Activated naive CD8-positive, alpha-beta T cell treated with anti-CD3 and anti-CD28 coated beads, Interleukin-2, amount 50 U/mL, for 24 hours (primary cell): Measurements from ENCODE around the gene NPIPA8.
A peak's percentile ranks its signal among the peaks of the same experiment; 100 is the strongest.
"Not testable (repeated sequence)": the region's sequence is repeated elsewhere in the genome, so short reads cannot be mapped to it uniquely, and the experiment has no call there.

Experiments used
- ATAC-seq: fragments of 150-1000 bp; cut with Tn5 transposase; one replicate; pipeline ENCODE4 v1.10.0; 2021
- DNase-seq: peaks from one replicate; pipeline ENCODE4 v3.0.0; 2021
- H3K27ac Mint-ChIP-seq: one replicate; pipeline ENCODE4 v1.8.0; 2021; ENCODE audit warnings: mild to moderate bottlenecking, mixed read lengths
- H3K27me3 Mint-ChIP-seq: one replicate; pipeline ENCODE4 v1.8.0; 2021; ENCODE audit warnings: mixed read lengths
- H3K36me3 Mint-ChIP-seq: one replicate; pipeline ENCODE4 v1.8.0; 2021; ENCODE audit warnings: low read depth, mixed read lengths
- H3K4me1 Mint-ChIP-seq: one replicate; pipeline ENCODE4 v1.8.0; 2021; ENCODE audit warnings: mixed read lengths
- H3K4me3 Mint-ChIP-seq: one replicate; pipeline ENCODE4 v1.8.0; 2021; ENCODE audit warnings: mild to moderate bottlenecking, moderate library complexity, mixed read lengths
- H3K9me3 Mint-ChIP-seq: one replicate; pipeline ENCODE4 v1.8.0; 2021; ENCODE audit warnings: mixed read lengths

Gene NPIPA8

DNA sequence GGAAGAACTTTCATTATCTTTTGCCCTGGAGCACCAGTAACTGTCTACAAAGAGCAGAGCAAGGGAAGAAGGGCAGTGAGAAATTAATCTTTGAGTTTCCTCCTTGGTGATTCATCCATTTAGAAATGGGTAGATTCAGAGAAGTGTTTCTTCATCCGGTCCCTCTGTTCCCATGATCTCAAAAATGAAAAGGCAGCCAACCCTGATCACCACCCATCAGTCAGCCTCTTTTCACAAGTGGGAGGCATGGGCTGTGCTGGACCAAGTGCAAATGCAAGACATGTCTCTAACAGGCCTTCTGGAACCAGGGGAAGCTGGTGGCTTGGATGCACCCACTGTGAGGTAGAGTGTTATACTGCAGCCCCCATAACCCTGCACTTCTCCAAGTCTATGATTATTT is 38.8 kb downstream of the NPIPA8 start:
- not testable (repeated sequence) for ATAC-seq, H3K4me1 Mint-ChIP-seq, DNase-seq, H3K27ac Mint-ChIP-seq, H3K36me3 Mint-ChIP-seq, H3K9me3 Mint-ChIP-seq, H3K4me3 Mint-ChIP-seq, H3K27me3 Mint-ChIP-seq

DNA sequence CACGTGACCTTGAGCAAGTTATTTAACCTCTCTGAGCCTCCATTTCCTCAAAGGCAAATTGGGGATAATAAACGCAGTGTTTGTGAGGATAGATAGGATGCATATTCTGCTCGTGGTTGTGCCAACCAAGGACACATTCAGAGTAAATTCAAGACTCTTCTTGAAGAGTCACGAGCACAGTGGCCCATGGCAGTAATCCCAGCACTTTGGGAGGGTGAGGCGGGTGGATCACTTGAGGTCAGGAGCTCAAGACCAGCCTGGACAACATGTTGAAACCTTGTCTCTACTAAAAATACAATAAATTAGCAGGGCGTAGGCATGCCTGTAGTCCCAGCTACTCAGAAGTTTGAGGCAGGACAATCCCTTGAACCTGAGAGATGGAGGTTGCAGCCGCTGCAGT is 39.6 kb downstream of the NPIPA8 start:
- H3K27ac Mint-ChIP-seq, H3K27me3 Mint-ChIP-seq, ATAC-seq, DNase-seq, H3K36me3 Mint-ChIP-seq, H3K4me1 Mint-ChIP-seq, H3K9me3 Mint-ChIP-seq, H3K4me3 Mint-ChIP-seq: not testable (repeated sequence)

- H3K27me3 Mint-ChIP-seq, H3K36me3 Mint-ChIP-seq, H3K27ac Mint-ChIP-seq, DNase-seq, H3K4me1 Mint-ChIP-seq, H3K4me3 Mint-ChIP-seq, ATAC-seq, H3K9me3 Mint-ChIP-seq: not testable (repeated sequence)
Observed at GRCh38 chr16:18294371-18294770, 42.2 kb downstream of the NPIPA8 start.

- H3K9me3 Mint-ChIP-seq, DNase-seq, H3K27ac Mint-ChIP-seq, H3K4me3 Mint-ChIP-seq, ATAC-seq, H3K27me3 Mint-ChIP-seq, H3K4me1 Mint-ChIP-seq, H3K36me3 Mint-ChIP-seq: not testable (repeated sequence)
Observed at GRCh38 chr16:18293337-18293956, 43.1 kb downstream of the NPIPA8 start.

GRCh38 chr16:18290959-18291358 is 45.6 kb downstream of the NPIPA8 start:
- H3K36me3 Mint-ChIP-seq, H3K27ac Mint-ChIP-seq, ATAC-seq, DNase-seq, H3K9me3 Mint-ChIP-seq, H3K4me3 Mint-ChIP-seq, H3K4me1 Mint-ChIP-seq, H3K27me3 Mint-ChIP-seq: not testable (repeated sequence)

- H3K4me1 Mint-ChIP-seq, H3K4me3 Mint-ChIP-seq, H3K36me3 Mint-ChIP-seq, DNase-seq, ATAC-seq, H3K27ac Mint-ChIP-seq, H3K27me3 Mint-ChIP-seq, H3K9me3 Mint-ChIP-seq: not testable (repeated sequence)
Observed at GRCh38 chr16:18286342-18286741, 50.2 kb downstream of the NPIPA8 start.

GRCh38 chr16:18280319-18280718 is 56.2 kb downstream of the NPIPA8 start:
- H3K27ac Mint-ChIP-seq, H3K4me3 Mint-ChIP-seq, H3K4me1 Mint-ChIP-seq, H3K36me3 Mint-ChIP-seq, H3K9me3 Mint-ChIP-seq, H3K27me3 Mint-ChIP-seq, DNase-seq, ATAC-seq: not testable (repeated sequence)

- not testable (repeated sequence) for H3K36me3 Mint-ChIP-seq, H3K27ac Mint-ChIP-seq, H3K9me3 Mint-ChIP-seq, H3K4me3 Mint-ChIP-seq, DNase-seq, H3K27me3 Mint-ChIP-seq, H3K4me1 Mint-ChIP-seq
- ATAC-seq = peak; percentile 57
Observed at GRCh38 chr16:18276756-18277155, 59.8 kb downstream of the NPIPA8 start.

- not testable (repeated sequence) for H3K9me3 Mint-ChIP-seq, H3K27me3 Mint-ChIP-seq, H3K4me3 Mint-ChIP-seq
Observed at GRCh38 chr16:18270171-18270570, 66.4 kb downstream of the NPIPA8 start.

More at GRCh38 chr16:18270171-18270570, 66.4 kb downstream of the NPIPA8 start:
- not testable (repeated sequence) for DNase-seq, ATAC-seq, H3K27ac Mint-ChIP-seq, H3K36me3 Mint-ChIP-seq, H3K4me1 Mint-ChIP-seq
